Stimulated activated naive B cell treated with anti-CD40 and anti-IgM and Interleukin-4, amounts not matched to agents 10 μg/mL and 1 μg/mL and 100 μg/mL, for 72 hours (primary cell): Measurements from ENCODE around the gene PTPRN2.
A peak's percentile ranks its signal among the peaks of the same experiment; 100 is the strongest.

Source experiments
- ATAC-seq, 2 donors: fragments of 150-1000 bp; cut with Tn5 transposase; replicated peaks; 2 replicates each; pipeline ENCODE4 v1.10.0; 2021; ENCODE audit warnings: moderate library complexity in 1 of 2
- DNase-seq: peaks from one replicate; pipeline ENCODE4 v3.0.0; 2021
- H3K27ac Mint-ChIP-seq: one replicate; pipeline ENCODE4 v1.8.0; 2022; ENCODE audit warnings: mild to moderate bottlenecking, mixed read lengths
- H3K27me3 Mint-ChIP-seq, 2 donors: one replicate each; pipeline ENCODE4 v1.8.0; 2022; ENCODE audit warnings: mixed read lengths in 2 of 2
- H3K36me3 Mint-ChIP-seq, 2 donors: one replicate each; pipeline ENCODE4 v1.8.0; 2022; ENCODE audit warnings: mixed read lengths in 2 of 2, mild to moderate bottlenecking in 1 of 2
- H3K4me1 Mint-ChIP-seq, 2 donors: one replicate each; pipeline ENCODE4 v1.8.0; 2022; ENCODE audit warnings: mixed read lengths in 2 of 2, mild to moderate bottlenecking in 1 of 2
- H3K4me3 Mint-ChIP-seq, 2 donors: one replicate each; pipeline ENCODE4 v1.8.0; 2022; ENCODE audit warnings: mild to moderate bottlenecking in 2 of 2, mixed read lengths in 2 of 2, moderate library complexity in 1 of 2
- H3K9me3 Mint-ChIP-seq, 2 donors: one replicate each; pipeline ENCODE4 v1.8.0; 2022; ENCODE audit warnings: mixed read lengths in 2 of 2, mild to moderate bottlenecking in 1 of 2

The PTPRN2 gene

DNA sequence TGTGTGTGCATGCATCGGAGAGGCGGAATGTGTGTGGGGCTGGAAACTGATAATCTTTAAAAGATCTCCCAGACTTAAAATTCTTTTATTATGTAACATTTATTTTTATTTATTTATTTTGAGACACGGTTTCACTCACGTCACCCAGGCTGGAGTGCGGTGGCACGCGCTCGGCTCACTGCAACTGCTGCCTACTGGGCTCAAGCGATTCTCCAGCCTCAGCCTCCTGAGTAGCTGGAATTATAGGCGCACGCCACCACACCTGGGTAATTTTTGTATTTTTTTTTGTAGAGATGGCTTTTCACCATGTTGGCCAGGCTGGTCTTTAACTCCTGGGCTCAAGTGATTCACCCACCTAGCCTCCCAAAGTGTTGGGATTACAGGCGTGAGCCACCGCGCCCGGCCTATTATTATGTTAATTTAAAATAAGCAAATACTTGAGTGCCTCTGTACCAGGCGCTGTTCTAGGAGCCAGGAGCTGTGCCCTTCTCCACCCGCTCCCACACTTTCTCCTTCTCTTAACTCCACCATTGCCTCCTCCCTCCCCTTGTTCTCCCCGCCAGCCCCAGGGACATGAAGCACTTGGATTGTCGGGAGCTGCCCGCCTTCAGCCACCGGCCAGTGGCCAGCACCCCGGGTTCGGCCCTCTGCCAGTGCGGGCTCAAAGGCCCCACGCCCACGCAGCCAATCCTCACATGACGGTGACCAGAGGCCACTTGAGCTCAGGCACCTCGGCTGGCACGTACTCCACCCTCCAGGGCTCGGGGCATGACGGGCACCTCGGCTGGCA is 1087.3 kb downstream of the PTPRN2 start:
- Mint-ChIP-seq H3K9me3 (no peaks in the 10 kb centered on the region), H3K27me3 (peaks cover 17 to 27% of the 10 kb centered on the region in 2 donors), H3K27ac (no peak overlapping the region), H3K36me3 (no peaks in the 10 kb centered on the region), H3K4me3 (no peak overlapping the region), H3K4me1 (peaks cover 12 to 17% of the 10 kb centered on the region in 2 donors)
- DNase-seq = no peak
- ATAC-seq = no peak

DNA sequence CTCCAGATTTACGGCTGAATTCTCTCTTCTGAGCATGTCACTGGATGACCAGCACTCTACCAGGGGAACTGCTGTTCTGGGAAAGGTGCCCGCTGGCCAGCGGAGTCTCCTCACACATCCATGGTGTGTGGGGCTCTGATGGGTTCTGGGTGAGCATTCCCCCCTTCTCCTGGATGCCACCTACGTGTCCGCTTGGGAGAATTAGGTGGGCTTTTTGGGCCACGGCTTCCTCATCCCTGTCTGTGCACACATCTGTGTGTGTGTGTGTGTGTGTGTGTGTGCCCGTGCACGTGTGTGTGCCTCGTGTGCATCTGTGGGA is 1087.8 kb downstream of the PTPRN2 start:
- no peak overlapping the region for H3K4me3 Mint-ChIP-seq
- peaks cover 17 to 27% of the 10 kb centered on the region in 2 donors for H3K27me3 Mint-ChIP-seq
- no peaks in the 10 kb centered on the region for H3K9me3 Mint-ChIP-seq
- H3K27ac Mint-ChIP-seq = no peak overlapping the region
- H3K36me3 Mint-ChIP-seq = no peaks in the 10 kb centered on the region
- H3K4me1 Mint-ChIP-seq = peaks cover 15 to 18% of the 10 kb centered on the region in 2 donors
- DNase-seq = no peak
- no peak for ATAC-seq

DNA sequence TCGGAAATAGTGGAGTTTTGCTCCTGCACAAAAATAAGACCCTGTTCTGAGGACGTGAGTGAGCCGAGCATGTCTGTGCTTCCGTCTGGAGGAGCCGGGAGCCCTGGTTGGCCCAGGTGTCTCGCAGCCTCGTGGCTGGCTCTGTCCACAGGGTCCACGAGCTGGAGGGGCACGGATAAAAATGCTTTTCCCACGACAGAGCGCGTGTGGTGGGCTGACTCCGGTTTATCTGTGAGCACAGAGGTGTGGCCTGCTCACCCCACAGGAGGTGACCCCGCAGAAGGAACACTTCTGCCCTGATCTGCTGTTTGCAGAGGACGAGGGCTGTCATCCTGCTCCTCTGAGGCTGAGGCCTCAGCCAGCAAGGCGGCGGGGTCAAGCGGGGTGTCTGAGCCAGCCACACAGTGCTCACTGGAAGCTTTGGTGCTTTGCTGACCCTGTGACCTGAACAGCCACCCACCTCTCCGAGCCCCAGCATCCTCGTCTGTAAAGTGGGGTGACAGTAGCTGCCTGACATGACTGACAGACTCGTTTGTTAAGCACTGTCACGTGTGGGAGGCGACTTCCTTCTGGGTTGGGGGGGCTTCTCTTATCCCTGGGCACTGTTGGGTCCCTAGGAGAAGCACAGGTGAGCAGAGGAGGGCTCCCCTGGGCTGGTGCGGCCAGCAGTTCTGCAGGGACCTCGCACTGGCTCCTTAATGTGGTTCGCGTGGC is 1088.3 kb downstream of the PTPRN2 start:
- H3K27ac Mint-ChIP-seq = no peak overlapping the region
- peaks cover 15 to 18% of the 10 kb centered on the region in 2 donors for H3K4me1 Mint-ChIP-seq
- DNase-seq = no peak
- H3K9me3 Mint-ChIP-seq = no peaks in the 10 kb centered on the region
- no peak for ATAC-seq
- peaks cover 19 to 27% of the 10 kb centered on the region in 2 donors for H3K27me3 Mint-ChIP-seq
- H3K4me3 Mint-ChIP-seq = no peak overlapping the region
- no peaks in the 10 kb centered on the region for H3K36me3 Mint-ChIP-seq

DNA sequence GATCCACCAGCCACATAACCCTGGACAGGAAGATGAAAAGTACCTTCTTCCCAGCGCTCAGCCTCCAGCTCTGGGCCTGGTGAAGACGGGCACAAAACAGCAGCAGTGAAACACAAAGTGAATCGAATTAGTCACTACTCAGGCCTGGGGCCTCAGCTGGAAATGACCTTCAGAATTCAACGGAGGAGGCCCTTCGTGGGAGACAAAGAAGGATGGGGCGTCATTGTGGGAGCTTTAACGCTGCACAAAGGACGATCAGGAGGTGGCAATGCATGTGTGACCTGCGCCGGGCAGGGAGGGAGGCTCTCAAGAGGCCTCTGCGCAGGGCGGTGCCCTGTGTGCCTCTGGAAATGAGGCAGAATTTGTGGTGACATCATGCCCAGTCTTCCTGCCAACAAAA is 1089.0 kb downstream of the PTPRN2 start:
- peaks cover 17 to 18% of the 10 kb centered on the region in 2 donors for H3K4me1 Mint-ChIP-seq
- no peak for ATAC-seq
- no peak overlapping the region for H3K27ac Mint-ChIP-seq

DNA sequence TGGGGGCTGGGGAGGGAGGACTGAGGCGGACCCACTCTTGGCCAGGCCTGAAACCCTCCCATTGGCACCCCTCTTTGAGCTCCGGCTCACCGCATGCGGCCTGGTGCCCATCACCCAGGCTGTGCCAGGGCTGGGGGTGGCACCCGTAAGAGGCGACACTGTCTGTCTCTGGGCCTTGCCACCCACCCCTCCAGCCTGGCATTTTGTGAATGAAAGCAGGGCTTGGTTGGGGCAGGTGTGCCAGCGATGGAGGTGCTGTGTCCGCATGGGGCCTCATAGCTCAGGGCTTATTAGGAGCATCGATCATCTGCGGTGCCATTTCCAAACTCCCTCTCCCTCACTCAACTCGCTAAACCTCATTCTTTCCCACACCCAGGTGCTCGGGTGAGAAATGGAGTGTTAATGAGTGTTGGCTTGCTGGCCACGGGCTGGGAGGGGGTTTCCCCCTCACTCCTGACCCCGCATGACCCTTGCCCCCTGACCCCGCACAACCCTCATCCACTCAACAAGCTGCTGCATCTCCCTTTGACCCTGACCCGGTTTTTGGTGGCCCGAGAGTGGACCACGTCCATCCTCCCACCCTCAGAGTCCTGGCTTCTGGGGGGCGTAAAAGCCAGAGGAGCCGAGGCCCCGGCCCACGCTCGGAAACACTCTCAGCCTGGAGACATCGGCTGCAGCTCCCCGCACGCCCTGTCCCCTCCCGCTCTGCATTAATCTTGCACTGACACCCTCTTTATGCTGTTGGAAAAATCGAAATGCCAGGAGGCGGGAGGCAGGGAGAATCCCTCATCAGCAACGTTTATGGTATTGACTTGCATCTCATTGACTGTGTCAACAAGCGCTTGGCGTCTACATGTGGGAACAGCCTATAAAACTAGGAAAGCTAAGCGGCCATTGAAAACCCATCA is 1089.6 kb downstream of the PTPRN2 start:
- Mint-ChIP-seq H3K36me3 (no peaks in the 10 kb centered on the region), H3K4me1 (peaks cover 16% of the 10 kb centered on the region in 2 donors), H3K27me3 (peaks cover 28 to 29% of the 10 kb centered on the region in 2 donors), H3K27ac (no peak overlapping the region), H3K4me3 (no peak overlapping the region), H3K9me3 (no peaks in the 10 kb centered on the region)
- ATAC-seq (no peak), DNase-seq (no peak)

More for the DNA sequence above, 1089.0 kb downstream of the PTPRN2 start:
- H3K9me3 Mint-ChIP-seq = no peaks in the 10 kb centered on the region
- H3K27me3 Mint-ChIP-seq = peaks cover 25 to 30% of the 10 kb centered on the region in 2 donors
- DNase-seq = no peak
- H3K36me3 Mint-ChIP-seq = no peaks in the 10 kb centered on the region
- H3K4me3 Mint-ChIP-seq = no peak overlapping the region

DNA sequence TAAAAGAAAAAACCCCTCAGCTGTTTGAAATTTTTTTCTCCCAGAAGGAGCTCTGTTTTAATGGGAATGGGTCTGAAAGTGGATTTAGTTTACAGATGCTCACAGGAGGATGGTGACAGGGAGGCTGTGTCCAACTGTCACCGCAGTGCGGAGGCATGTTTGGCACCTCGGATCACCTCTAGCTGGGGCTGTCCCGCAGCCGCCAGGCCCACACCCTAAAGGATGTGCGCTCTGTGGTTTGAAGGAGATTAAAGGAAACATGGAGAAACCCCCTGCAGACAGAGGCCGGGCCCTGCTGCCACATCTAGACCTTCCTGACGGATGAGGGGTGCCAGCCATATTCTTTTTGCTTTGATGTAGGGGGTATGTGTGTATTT is 1090.3 kb downstream of the PTPRN2 start:
- no peak overlapping the region for H3K27ac Mint-ChIP-seq
- DNase-seq = no peak
- H3K9me3 Mint-ChIP-seq = peaks cover 1 to 2% of the 10 kb centered on the region in 2 donors
- no peak for ATAC-seq
- peaks cover 22 to 26% of the 10 kb centered on the region in 2 donors for H3K27me3 Mint-ChIP-seq
- peaks cover 12% of the 10 kb centered on the region in 2 donors for H3K4me1 Mint-ChIP-seq
- H3K4me3 Mint-ChIP-seq = no peak overlapping the region
- H3K36me3 Mint-ChIP-seq = no peaks in the 10 kb centered on the region

DNA sequence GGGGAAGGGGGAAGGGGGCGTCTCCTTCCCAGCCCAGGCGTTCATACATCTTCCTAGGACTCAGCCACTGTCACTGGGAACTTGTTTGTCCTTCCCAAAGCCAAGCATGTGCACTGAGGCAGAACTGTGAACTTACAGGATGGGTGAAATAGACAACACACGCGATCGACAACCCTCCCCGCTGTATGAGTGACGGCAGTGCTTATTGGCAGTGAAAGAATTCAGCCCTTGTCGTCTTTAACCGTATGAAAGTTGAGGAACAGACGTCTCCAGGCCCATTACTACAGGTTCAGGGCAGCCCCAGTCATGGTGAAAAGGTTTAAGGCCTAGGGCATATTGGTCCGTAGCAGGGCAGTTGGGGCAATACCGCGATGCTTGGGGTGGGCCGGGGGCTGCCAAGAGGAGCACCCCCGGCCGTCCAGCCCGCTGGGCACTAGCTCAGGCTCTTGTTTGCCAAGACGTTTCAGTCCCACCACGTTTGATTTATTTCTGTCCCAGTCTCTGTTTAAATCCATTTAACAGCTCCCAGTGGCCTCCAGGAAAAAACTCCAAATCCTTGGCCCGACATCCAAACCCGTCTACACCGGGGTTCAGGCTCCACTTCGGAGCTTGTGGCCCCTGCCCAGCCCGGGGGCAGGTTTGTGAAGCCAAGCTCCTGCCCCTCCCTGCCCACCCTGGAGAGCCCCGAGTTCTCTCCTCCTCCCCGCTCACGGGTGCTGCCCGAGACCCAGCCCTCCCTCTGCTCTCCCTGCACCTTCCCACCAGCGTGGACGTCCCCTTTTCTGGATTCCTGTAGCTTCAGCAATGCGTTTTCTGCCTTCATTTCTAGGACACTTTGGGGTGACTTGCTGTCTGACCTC is 1091.0 kb downstream of the PTPRN2 start:
- H3K27ac Mint-ChIP-seq = peak overlapping the region; percentile 9
- no peak for ATAC-seq
- no peaks in the 10 kb centered on the region for H3K36me3 Mint-ChIP-seq

DNA sequence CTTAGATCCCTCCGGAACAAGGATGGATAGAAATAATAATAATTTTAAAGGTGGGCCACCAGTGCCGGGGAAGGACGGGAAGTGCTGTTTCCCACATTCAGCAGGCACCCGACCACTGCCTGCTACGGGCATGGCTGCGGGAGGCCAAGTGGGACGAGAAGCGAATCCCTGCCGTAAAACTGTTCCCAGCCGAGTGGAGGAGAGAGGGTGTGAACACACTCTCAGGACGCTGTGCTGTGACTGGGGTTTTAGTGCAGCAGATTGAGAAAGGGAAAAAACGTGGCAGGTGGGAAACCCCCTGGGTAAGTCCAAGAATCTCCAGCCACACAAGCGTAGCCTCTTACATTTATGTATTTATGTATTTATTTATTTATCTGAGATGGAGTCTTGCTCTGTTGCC is 1092.0 kb downstream of the PTPRN2 start:
- Mint-ChIP-seq H3K9me3 (peaks cover 7 to 8% of the 10 kb centered on the region in 2 donors), H3K27ac (peak overlapping the region; percentile 47), H3K4me3 (no peak overlapping the region), H3K4me1 (peaks cover 14 to 18% of the 10 kb centered on the region in 2 donors), H3K36me3 (no peaks in the 10 kb centered on the region), H3K27me3 (peaks cover 18 to 19% of the 10 kb centered on the region in 2 donors)
- ATAC-seq = peak; percentile 77 to 87
- DNase-seq = peak; percentile 48

More for the DNA sequence above, 1091.0 kb downstream of the PTPRN2 start:
- Mint-ChIP-seq H3K9me3 (peaks cover 4% of the 10 kb centered on the region in 2 donors), H3K27me3 (peaks cover 18 to 19% of the 10 kb centered on the region in 2 donors), H3K4me1 (peaks cover 12 to 14% of the 10 kb centered on the region in 2 donors), H3K4me3 (no peak overlapping the region)
- no peak for DNase-seq

DNA sequence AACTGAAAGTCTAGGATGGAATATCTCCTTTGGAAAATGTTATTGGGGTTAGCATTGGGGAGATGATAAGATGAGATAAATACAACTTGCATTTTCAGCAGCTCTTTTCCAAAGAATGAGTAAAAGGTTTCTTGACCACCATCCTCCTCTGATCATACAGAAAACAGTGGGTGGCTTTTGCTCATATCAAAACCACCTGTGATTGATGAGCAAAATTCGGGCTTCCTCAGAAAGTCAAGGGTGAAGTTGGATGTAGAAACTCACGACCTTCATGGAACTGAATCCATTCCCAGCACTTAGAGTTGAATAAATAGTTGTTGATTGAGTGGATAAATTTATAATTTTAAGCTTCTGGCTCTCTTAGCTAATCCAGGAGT is 1092.5 kb downstream of the PTPRN2 start:
- DNase-seq = no peak
- H3K27ac Mint-ChIP-seq = peak overlapping the region; percentile 62
- ATAC-seq = peak; percentile 47 to 59

DNA sequence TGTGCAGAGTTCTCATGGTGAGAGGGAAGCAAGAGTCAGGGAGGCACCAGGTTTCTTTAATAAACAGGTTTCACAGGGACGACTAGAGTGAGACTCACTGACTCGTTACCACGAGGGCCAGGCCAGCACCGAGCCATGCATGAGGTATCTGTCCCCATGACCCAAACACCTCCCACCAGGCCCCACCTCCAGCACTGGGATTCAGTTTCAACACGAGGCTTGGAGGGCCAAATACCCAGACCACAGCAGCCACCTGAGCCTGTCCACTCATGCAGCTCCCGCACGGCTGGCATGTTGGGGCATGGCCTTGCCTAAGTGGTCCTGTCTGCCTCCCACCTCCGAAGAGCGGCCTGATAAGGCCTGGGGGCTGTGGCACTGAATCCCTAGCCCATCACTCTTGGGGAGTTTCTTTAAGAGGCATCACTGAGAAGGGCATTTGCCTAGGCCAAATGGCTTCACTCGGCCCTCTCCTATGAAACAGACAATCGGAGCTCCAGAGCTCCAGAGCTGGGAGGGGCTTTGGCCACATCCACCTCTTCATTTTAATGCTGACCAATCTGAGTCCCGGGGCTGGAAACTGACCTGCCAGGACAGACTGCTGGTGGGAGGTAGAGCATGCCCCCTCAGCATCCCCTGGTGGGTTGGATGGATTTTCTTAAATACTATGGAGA is 1093.0 kb downstream of the PTPRN2 start:
- Mint-ChIP-seq H3K27ac (peak overlapping the region; percentile 62), H3K9me3 (peaks cover 7 to 8% of the 10 kb centered on the region in 2 donors), H3K4me3 (no peak overlapping the region), H3K27me3 (peaks cover 18 to 19% of the 10 kb centered on the region in 2 donors), H3K36me3 (no peaks in the 10 kb centered on the region), H3K4me1 (peaks cover 15 to 21% of the 10 kb centered on the region in 2 donors)
- ATAC-seq (no peak), DNase-seq (no peak)

More for the DNA sequence above, 1092.5 kb downstream of the PTPRN2 start:
- H3K4me1 Mint-ChIP-seq = peaks cover 15 to 21% of the 10 kb centered on the region in 2 donors
- H3K9me3 Mint-ChIP-seq = peaks cover 7 to 8% of the 10 kb centered on the region in 2 donors
- H3K36me3 Mint-ChIP-seq = no peaks in the 10 kb centered on the region
- H3K27me3 Mint-ChIP-seq = peaks cover 18 to 19% of the 10 kb centered on the region in 2 donors
- H3K4me3 Mint-ChIP-seq = no peak overlapping the region

DNA sequence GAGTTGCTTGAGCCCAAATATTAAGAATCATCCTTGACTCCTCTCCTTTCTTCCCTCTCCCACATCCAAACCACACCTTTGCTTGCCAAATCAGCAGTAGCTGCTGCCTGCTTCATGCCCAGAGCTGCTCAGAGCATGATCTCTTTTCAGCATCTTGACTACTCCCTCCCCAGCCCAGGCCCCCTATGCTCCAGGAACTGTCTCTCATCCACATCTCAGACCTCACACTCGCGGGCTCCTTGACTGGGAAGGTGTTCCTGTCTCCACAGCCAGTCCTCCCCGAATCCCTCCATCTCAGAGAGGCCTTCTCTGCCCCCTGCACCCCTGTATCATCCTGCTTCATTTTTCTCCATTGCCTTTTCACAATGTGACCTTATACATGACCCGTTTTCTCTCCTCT is 1093.8 kb downstream of the PTPRN2 start:
- H3K9me3 Mint-ChIP-seq = peaks cover 7 to 8% of the 10 kb centered on the region in 2 donors
- no peak for DNase-seq
- no peaks in the 10 kb centered on the region for H3K36me3 Mint-ChIP-seq
- H3K27me3 Mint-ChIP-seq = peaks cover 18 to 19% of the 10 kb centered on the region in 2 donors
- H3K27ac Mint-ChIP-seq = no peak overlapping the region
- ATAC-seq = no peak
- H3K4me1 Mint-ChIP-seq = peaks cover 15 to 21% of the 10 kb centered on the region in 2 donors
- no peak overlapping the region for H3K4me3 Mint-ChIP-seq

DNA sequence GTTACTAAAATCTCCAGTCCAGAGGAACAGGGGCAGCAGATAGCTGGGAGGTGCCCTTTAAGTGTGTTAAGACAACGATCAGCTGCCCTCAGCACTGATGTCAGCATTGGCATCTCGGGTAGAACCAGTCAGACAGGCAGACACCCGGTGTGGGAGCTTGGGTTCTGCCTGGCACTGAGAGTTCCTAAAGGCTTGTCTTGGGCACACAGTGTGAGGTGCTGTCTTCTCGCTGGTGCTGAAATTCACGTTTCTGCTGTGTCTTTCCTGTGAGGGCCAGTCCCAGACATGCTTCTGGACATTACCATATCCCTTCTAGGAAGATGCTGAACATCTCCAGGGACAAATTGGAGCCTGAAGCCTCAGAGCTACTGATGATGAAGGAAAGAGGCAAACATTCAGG is 1094.6 kb downstream of the PTPRN2 start:
- H3K27me3 Mint-ChIP-seq = peaks cover 18 to 19% of the 10 kb centered on the region in 2 donors
- H3K9me3 Mint-ChIP-seq = peaks cover 7 to 8% of the 10 kb centered on the region in 2 donors
- no peak overlapping the region for H3K27ac Mint-ChIP-seq
- H3K4me3 Mint-ChIP-seq = no peak overlapping the region
- ATAC-seq (no peak), DNase-seq (no peak)
- peaks cover 15 to 21% of the 10 kb centered on the region in 2 donors for H3K4me1 Mint-ChIP-seq
- no peaks in the 10 kb centered on the region for H3K36me3 Mint-ChIP-seq

DNA sequence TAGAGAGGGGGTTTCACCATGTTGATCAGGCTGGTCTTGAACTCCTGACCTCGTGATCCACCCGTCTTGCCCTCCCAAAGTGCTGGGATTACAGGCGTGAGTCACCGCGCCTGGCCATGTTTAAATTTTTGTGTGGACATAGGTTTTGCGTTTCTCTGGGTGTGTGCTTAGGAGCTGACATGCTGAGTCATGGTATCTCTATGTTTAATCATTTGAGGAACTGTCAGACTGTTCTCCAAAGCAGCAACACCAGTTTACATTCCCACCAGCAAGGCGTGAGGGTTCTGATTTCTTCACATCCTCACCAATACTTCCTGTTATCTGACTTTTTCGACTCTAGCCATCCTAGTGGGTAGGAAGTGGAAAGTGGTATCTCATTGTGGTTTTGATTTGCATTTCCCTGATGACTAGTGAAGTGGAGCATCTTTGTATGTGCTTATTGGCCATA is 1097.1 kb downstream of the PTPRN2 start:
- Mint-ChIP-seq H3K9me3 (peaks cover 7 to 13% of the 10 kb centered on the region in 2 donors), H3K27me3 (peaks cover 18 to 19% of the 10 kb centered on the region in 2 donors), H3K4me3 (no peak overlapping the region), H3K36me3 (no peaks in the 10 kb centered on the region), H3K27ac (peak overlapping the region; percentile 51), H3K4me1 (peaks cover 8 to 11% of the 10 kb centered on the region in 2 donors)
- DNase-seq (no peak), ATAC-seq (peak; percentile 74 to 78)
